PC-9 (cell line): Measurements from ENCODE around the gene COL25A1. TPM values are rescaled to one million over a fixed set of nuclear protein-coding genes. Genes with fewer than 3 reads are reported as not detected.

Source experiments
- BruUV-seq: library from RNA; stranded (reverse); fragments of 400-500 nt; replicated peaks from 2 replicates; lab custom pipeline; 2021; lab: Mats Ljungman, UMichigan
- CTCF ChIA-PET: fragments of 300-600 bp; sonication (Branson Sonifier 250); formaldehyde crosslinking; loops from one replicate; lab custom pipeline; 2022; ENCODE audit warnings: antibody characterized with exemption; lab: Charles Lee
- POLR2A ChIA-PET: fragments of 300-600 bp; sonication (Branson Sonifier 250); formaldehyde crosslinking; loops from one replicate; lab custom pipeline; 2022; ENCODE audit warnings: antibody characterized with exemption; ENCODE audit not compliant: unreplicated experiment; lab: Charles Lee
- DNase-seq, 2 experiments: peaks; one replicate each; pipeline versions ENCODE4 v3.0.0 to v3.0.0-alpha.2; 2015 to 2022; ENCODE audit warnings: mixed read lengths in 1 of 2
- H2AFZ ChIP-seq: fragments of 200-600 bp; sonication (generic); 2 replicates; pipeline ENCODE4 v1.8.1; 2017; ENCODE audit warnings: antibody characterized with exemption
- H3F3A ChIP-seq: fragments of 200-600 bp; sonication (generic); 2 replicates; pipeline ENCODE4 v1.8.1; 2017; ENCODE audit warnings: antibody characterized with exemption, mild to moderate bottlenecking, low read depth; ENCODE audit not compliant: insufficient read depth
- H3K27ac ChIP-seq: fragments of 200-600 bp; sonication (generic); 2 replicates; pipeline ENCODE4 v1.6.1; 2016; ENCODE audit warnings: mixed run types
- H3K27me3 ChIP-seq: fragments of 200-600 bp; sonication (generic); 2 replicates; pipeline ENCODE4 v1.6.1; 2016; ENCODE audit warnings: low read depth, mixed run types; ENCODE audit not compliant: insufficient read depth
- H3K36me3 ChIP-seq: fragments of 200-600 bp; sonication (generic); 2 replicates; pipeline ENCODE4 v1.6.1; 2016; ENCODE audit warnings: low read depth, mixed run types
- H3K4me1 ChIP-seq: fragments of 200-600 bp; sonication (generic); replicated peaks from 2 replicates; pipeline ENCODE4 v1.6.1; 2016; ENCODE audit warnings: mixed run types; ENCODE audit not compliant: insufficient read depth
- H3K4me2 ChIP-seq: fragments of 200-600 bp; sonication (generic); 2 replicates; pipeline ENCODE4 v1.6.1; 2017; ENCODE audit warnings: mixed run types
- H3K4me3 ChIP-seq: fragments of 200-600 bp; sonication (generic); 2 replicates; pipeline ENCODE4 v1.6.1; 2016; ENCODE audit warnings: mixed run types
- H3K79me2 ChIP-seq: fragments of 200-600 bp; sonication (generic); 2 replicates; pipeline ENCODE4 v1.6.1; 2017; ENCODE audit warnings: low read depth, mixed run types
- H3K9me2 ChIP-seq: fragments of 200-600 bp; sonication (generic); 2 replicates; pipeline ENCODE4 v1.8.1; 2017; ENCODE audit warnings: mild to moderate bottlenecking; ENCODE audit not compliant: insufficient read depth
- H3K9me3 ChIP-seq: fragments of 200-600 bp; sonication (generic); 2 replicates; pipeline ENCODE4 v1.8.1; 2016; ENCODE audit warnings: low read depth; ENCODE audit not compliant: insufficient read depth
- H4K20me1 ChIP-seq: fragments of 200-600 bp; sonication (generic); 2 replicates; pipeline ENCODE4 v1.8.1; 2017; ENCODE audit not compliant: insufficient read depth
- CTCF ChIP-seq: fragments of 200-600 bp; sonication (generic); conservative IDR thresholded peaks from 2 replicates; pipeline ENCODE4 v1.6.1; 2017; ENCODE audit warnings: mixed run types, antibody characterized with exemption, mild to moderate bottlenecking, moderate library complexity
- EZH2 ChIP-seq: fragments of 200-600 bp; sonication (generic); IDR thresholded peaks from 2 replicates; pipeline ENCODE4 v1.8.0; 2017; ENCODE audit warnings: antibody characterized with exemption, low read depth
- intact Hi-C: fragments of 100-400 bp; cut with micrococcal nuclease; formaldehyde crosslinking; loops from one replicate; pipeline ENCODE4 v1.10.0; 2022; ENCODE audit not compliant: unreplicated experiment
- total RNA-seq: library from RNA; stranded (reverse); gene quantifications from 2 replicates; pipeline ENCODE4 v1.2.3, GENCODE V29; 2021

COL25A1 gene
- total RNA-seq, 1 experiment from 2014 or later, result not detected

DNA sequence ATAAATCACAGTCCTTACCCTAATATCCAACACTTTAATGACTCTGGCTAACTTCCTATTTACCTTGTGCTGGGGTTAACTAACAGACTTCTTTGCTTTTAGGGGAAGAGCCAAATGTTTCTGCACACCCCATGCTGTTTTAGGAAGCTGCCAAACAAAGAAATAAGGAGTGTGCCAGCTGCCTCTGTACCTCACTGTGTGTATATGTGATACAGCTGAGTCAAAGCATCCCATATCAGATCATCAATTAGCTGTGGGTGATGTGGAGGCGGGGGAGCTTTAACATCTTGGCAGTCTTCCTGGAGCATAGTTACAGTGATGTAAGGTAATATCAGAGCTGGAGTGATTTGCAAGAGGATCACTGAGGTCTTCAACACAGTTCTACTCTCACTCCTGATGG is 95.4 kb downstream of the COL25A1 start:
- H3K4me3 ChIP-seq, result no peak overlapping the region
- no peak for DNase-seq
- intact Hi-C loops, result no loop called here
- H3K79me2 ChIP-seq, result no peaks in the 10 kb centered on the region
- H4K20me1 ChIP-seq, result no peaks in the 10 kb centered on the region
- no peaks in the 10 kb centered on the region for H3K9me3 ChIP-seq
- ChIA-PET CTCF (no interaction called here), POLR2A (no interaction called here)
- H3K4me2 ChIP-seq, result no peak overlapping the region
- BruUV-seq, result no TSS peak
- no peak overlapping the region for H3K27ac ChIP-seq
- no peak overlapping the region for H2AFZ ChIP-seq
- H3F3A ChIP-seq, result no peaks in the 10 kb centered on the region
- H3K27me3 ChIP-seq, result no peaks in the 10 kb centered on the region
- H3K36me3 ChIP-seq, result no peaks in the 10 kb centered on the region
- H3K4me1 ChIP-seq, result no peaks in the 10 kb centered on the region
- H3K9me2 ChIP-seq, result no peaks in the 10 kb centered on the region
- TF ChIP-seq EZH2 (no peak), CTCF (no peak)

DNA sequence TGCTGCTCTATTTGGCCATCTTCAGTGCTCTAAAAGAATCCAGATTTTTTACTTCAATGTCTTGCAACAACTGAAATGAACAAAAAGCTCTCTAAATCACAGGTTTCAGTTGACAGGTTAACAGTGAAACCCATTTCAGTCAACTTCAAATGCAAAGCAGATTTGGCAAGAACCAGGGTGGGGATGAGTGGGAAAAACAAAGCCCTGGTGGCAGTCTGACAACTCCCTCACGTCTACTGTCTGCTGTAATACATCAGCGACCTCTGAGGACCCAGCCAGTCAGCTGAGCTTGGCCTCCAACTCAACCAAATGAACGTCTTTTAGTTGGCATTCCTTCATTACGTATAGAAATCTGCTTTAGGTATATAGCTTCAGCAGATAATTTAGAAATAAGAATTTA is 95.8 kb downstream of the COL25A1 start:
- CTCF ChIA-PET, result no interaction called here
- DNase-seq, result no peak
- no peaks in the 10 kb centered on the region for H3K9me2 ChIP-seq
- TF ChIP-seq EZH2, result no peak
- no peak for TF ChIP-seq CTCF
- no peaks in the 10 kb centered on the region for H3K27me3 ChIP-seq
- H4K20me1 ChIP-seq, result no peaks in the 10 kb centered on the region
- no peak overlapping the region for H3K4me2 ChIP-seq
- no peak overlapping the region for H2AFZ ChIP-seq
- H3K4me1 ChIP-seq, result no peaks in the 10 kb centered on the region
- POLR2A ChIA-PET, result no interaction called here
- no peaks in the 10 kb centered on the region for H3K36me3 ChIP-seq
- no TSS peak for BruUV-seq
- no peaks in the 10 kb centered on the region for H3K79me2 ChIP-seq
- no peak overlapping the region for H3K27ac ChIP-seq
- H3K9me3 ChIP-seq, result no peaks in the 10 kb centered on the region
- no peaks in the 10 kb centered on the region for H3F3A ChIP-seq
- intact Hi-C loops, result no loop called here
- no peak overlapping the region for H3K4me3 ChIP-seq

DNA sequence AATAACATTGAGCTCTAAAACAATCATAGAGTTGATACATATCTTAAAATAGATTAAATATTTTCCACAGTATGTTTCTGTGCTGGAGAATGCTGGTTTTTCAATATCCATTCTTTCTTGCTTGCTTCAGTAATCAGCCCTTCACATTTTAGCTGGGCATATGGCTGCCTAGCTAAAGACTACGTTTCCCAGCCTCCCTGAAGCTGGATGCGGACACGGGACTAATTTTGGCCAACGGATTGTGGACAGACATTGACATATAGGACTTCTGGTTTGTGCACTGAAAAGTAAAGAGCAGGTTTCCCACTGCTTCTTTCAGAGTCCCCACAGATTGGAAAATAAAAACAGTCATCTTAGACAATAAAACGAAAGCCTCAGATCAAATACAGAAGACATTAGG is 97.3 kb downstream of the COL25A1 start:
- CTCF ChIA-PET, result no interaction called here
- intact Hi-C loops, result no loop called here
- Histone ChIP-seq H3K4me1 (no peaks in the 10 kb centered on the region), H3K36me3 (no peaks in the 10 kb centered on the region), H3K27me3 (no peaks in the 10 kb centered on the region), H3K4me2 (no peak overlapping the region), H3K9me2 (no peaks in the 10 kb centered on the region), H3K79me2 (no peaks in the 10 kb centered on the region), H3K4me3 (no peak overlapping the region), H4K20me1 (no peaks in the 10 kb centered on the region), H3K9me3 (no peaks in the 10 kb centered on the region), H3F3A (no peaks in the 10 kb centered on the region), H2AFZ (no peak overlapping the region), H3K27ac (no peak overlapping the region)
- POLR2A ChIA-PET, result no interaction called here
- DNase-seq, result no peak
- no TSS peak for BruUV-seq
- TF ChIP-seq EZH2 (no peak), CTCF (no peak)
